GM18909 (cell line): ENCODE results near the gene PCCA.
"Not testable (repeated sequence)": the region's sequence is repeated elsewhere in the genome, so short reads cannot be mapped to it uniquely, and the experiment has no call there.

ENCODE experiments used
- ATAC-seq: cut with Tn5 transposase; IDR thresholded peaks from one replicate; pipeline ENCODE4 v1.9.1; 2021; ENCODE audit warnings: mild to moderate bottlenecking; ENCODE audit not compliant: unreplicated experiment, poor library complexity

PCCA gene

GRCh38 chr13:100340865-100341264 is 252.0 kb downstream of the PCCA start:
- ATAC-seq: no peak

- no peak for ATAC-seq
Observed at GRCh38 chr13:100341327-100341726, 252.4 kb downstream of the PCCA start.

GRCh38 chr13:100344544-100344943 is 255.7 kb downstream of the PCCA start:
- ATAC-seq: no peak

GRCh38 chr13:100347968-100348367 is 259.1 kb downstream of the PCCA start:
- ATAC-seq: no peak

DNA sequence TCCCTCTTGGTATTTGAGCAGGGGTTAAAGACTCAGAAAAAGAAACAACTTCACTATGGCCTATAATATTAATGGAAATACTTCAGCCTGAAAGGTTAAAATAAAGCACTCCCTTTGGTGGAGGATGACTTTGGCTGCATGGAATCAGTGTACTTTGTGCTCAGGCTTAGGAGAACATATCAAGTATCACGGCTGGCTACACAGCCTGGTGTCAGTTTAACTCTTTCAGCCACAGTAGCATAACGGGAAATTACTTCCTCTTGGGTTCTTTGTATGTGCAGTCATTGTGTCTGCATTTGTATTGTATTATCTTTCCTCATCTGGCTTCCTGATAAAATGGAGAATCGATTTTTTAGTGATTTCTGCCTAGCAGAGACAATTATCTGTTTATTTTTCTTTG is 260.7 kb downstream of the PCCA start:
- ATAC-seq: no peak

GRCh38 chr13:100350601-100351000 is 261.7 kb downstream of the PCCA start:
- no peak for ATAC-seq

DNA sequence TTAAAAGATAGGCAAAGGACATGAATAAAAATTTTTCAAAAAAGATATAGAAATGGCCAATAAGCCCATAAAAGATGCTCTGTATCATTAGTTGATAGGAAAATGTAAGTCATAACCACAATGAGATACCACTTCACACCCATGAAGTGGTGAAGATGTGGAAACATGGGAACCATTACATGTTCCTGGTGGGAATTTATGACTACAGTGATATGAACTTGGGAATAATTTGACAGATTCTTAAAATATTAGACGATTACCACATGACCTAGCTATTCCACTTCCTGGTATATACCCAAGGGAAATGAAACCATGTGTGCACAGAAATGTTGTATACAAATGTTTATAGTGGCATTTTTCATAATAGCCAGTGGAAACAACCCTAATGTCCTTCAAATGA is 267.5 kb downstream of the PCCA start:
- ATAC-seq: no peak

DNA sequence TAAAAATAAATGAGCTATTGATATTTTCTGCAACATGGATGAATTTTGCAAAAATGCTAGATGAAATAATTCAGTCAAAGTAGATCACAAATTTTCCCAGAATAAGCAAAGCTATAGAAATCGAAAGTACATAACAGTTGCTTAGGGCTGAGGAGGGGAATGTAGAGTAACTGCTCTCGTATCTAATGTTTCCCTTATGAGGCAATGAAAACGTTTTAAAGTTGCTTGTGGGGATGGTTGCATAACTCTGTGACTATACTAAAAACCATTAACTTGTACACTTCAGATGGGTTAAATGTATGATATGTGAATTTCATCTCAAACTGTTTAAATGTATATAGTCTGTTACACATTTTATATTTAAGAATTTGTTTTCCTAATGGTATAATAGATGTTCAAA is 268.0 kb downstream of the PCCA start:
- ATAC-seq: no peak

DNA sequence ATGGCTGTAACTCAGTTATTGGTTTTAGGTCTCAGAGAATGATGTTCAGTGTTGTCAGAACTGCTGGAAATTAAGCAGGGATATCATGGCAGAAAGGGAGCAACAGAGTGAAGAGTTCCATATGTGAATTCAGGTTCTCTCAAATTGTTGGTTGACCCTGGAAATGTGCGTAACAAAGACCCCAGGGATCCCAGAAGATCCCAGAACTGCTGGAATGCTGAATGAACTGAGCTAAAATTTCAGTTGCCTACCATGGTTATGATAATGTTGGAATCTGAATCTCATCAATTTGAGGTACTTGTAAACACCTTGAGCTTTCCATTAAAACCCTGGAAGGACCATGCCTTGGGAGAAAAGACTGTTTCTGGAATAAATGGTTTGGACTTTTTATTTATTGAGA is 268.9 kb downstream of the PCCA start:
- ATAC-seq: no peak

GRCh38 chr13:100361504-100361903 is 272.6 kb downstream of the PCCA start:
- no peak for ATAC-seq

DNA sequence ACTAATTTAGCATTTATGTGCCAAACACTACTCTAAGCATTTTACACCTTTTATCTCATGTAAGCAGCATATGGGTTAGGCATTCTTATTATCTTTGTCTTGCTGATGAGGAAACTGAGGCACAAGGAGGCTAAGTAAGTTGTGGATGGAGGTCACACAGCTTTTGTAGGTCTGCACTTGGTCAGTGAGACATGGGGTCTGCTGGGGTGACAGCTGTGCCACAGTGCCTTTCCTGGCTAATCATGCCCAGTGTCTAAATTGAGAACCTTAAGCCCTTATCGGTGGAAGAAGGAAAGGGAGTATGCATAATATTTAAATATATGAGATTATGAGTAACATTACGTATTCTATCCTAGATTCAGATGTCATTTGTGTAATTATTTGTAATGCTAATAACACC is 273.5 kb downstream of the PCCA start:
- no peak for ATAC-seq

- ATAC-seq: no peak
Observed at GRCh38 chr13:100362781-100363180, 273.9 kb downstream of the PCCA start.

DNA sequence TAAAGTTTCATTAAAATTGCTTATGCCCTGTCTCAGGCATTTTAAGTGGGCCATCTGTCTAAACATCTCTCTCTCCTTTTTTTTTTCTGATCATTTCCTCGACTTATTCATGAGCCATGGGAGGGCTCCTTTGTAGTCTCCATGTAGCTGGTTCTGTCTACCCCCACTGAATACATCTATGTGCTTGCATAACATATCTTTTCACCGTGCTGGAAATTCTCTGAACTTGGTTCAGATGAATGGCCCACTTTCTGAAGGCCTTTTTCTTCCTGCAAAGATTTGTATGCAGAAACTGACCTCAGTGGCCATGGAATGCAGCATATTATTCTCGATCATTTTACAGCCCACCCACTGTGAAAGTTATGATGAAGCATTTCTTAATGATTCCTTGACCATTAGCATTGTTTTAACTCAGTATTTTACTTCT is 274.4 kb downstream of the PCCA start:
- ATAC-seq: no peak

- ATAC-seq: no peak
Observed at GRCh38 chr13:100363874-100364273, 275.0 kb downstream of the PCCA start.

DNA sequence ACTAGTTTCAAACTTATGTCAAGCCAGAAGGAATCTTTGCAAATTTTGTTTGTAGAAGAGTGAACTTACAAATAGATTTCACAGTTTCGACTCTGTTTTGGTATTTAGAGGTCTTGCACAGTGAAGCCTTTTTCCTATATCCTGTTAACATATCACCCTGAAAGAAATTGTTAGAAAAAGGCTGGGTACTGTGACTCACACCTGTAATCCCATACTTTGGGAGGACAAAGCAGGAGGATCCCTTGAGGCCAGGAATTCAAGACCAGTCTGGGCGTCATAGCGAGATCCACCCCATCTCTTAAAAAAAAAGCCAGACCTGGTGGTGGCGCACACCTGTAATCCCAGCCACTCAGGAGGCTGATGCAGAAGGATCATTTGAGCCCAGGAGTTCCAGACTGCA is 275.7 kb downstream of the PCCA start:
- ATAC-seq: no peak

GRCh38 chr13:100365680-100366079 is 276.8 kb downstream of the PCCA start:
- ATAC-seq: no peak

GRCh38 chr13:100378533-100378932 is 289.6 kb downstream of the PCCA start:
- ATAC-seq: no peak

DNA sequence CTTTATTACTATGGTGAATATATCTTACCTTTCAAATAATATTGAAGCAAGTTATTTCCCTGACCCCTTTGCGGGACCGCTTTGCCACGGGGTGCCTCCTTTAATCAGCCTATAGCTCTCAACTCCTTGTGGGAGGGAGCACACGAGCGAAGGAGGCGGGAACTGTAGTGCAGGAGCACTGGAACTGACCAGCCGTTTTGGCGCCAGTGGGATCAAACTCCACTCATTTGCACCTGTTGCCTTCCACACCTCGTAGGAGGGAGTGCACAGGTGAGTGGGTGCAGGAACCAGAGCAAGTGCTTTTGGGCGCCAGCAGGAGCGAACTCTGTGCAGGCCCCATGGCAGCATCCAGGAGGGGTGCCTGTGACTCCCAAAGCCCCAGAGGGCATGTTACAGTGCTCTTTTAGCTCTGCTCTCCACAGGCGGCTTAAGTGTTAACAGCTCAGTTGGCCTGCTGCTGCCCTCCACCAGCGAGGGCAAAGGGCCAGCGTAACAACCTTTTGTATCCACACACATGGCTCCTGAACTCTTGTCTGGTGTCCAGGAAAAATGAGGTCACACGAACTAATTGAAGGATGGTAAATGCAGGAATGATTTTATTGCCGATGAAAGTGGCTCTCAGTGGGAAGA is 292.8 kb downstream of the PCCA start:
- ATAC-seq: no peak

- ATAC-seq: no peak
Observed at GRCh38 chr13:100382785-100383184, 293.9 kb downstream of the PCCA start.

GRCh38 chr13:100387416-100387815 is 298.5 kb downstream of the PCCA start:
- ATAC-seq: no peak

DNA sequence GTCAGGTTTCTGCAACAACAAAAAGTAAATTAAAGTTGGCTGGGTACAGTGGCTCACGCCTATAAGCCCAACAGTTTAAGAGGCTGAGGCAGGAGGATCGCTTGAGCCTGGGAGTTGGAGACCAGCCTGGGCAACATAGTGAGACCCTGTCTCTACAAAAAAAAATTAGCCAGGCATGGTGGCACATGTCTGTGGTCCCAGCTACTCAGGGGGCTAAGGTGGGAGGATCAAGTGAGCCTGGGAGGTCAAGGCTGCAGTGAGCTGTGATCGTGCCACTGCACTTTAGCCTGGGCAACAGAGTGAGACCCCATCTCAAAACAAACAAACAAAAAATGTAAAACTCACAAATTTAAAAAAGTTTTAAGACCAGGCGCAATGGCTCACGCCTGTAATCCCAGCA is 299.3 kb downstream of the PCCA start:
- ATAC-seq: not testable (repeated sequence)

DNA sequence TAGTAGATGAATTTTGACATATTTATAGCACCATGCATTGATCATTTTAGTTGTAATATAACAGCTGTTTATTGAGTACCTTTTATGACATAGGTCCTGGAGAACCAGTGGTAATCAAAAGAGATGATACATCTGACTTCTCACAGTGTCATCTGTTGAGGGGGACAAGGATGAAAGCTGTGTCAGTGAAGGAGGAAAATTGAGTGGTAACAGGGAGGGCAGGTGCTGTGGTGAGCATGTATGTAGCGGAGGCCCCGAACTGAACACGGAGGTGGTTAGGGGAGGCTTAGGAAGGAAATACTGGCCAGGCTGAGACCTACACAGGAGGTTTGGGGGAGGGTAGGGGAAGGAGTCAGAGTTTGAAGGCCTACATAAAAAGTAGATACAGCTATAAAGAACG is 300.0 kb downstream of the PCCA start:
- ATAC-seq: no peak

DNA sequence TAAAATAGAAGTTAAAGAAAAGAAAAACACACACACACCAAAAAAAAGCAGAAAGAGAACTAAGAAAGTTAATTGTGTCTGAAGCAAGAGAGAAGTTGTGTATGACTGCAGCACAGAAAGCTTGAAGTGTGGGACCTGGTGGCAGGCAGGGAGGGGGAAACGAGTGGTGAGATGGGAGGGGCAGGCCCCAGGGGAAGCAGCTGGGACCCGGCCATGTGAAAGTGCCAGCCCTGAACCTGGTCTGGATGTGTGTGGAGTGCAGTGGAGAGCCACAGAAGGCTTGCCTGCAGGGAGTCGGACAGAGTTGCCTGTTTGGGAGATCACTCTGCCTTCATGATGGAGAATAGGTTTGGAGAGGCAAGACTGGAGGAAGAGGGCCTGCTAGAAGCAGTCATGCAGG is 300.7 kb downstream of the PCCA start:
- no peak for ATAC-seq
